ENCODE data around the gene GADD45GIP1. TPM values are rescaled to one million over a fixed set of nuclear protein-coding genes. Genes with fewer than 3 reads are reported as not detected.
A peak's percentile ranks its signal among the peaks of the same experiment; 100 is the strongest.

The GADD45GIP1 gene
- polyA plus RNA-seq, 1 of the 3 experiments (the other 2 are of a cell fraction): 91.8 TPM

DNA sequence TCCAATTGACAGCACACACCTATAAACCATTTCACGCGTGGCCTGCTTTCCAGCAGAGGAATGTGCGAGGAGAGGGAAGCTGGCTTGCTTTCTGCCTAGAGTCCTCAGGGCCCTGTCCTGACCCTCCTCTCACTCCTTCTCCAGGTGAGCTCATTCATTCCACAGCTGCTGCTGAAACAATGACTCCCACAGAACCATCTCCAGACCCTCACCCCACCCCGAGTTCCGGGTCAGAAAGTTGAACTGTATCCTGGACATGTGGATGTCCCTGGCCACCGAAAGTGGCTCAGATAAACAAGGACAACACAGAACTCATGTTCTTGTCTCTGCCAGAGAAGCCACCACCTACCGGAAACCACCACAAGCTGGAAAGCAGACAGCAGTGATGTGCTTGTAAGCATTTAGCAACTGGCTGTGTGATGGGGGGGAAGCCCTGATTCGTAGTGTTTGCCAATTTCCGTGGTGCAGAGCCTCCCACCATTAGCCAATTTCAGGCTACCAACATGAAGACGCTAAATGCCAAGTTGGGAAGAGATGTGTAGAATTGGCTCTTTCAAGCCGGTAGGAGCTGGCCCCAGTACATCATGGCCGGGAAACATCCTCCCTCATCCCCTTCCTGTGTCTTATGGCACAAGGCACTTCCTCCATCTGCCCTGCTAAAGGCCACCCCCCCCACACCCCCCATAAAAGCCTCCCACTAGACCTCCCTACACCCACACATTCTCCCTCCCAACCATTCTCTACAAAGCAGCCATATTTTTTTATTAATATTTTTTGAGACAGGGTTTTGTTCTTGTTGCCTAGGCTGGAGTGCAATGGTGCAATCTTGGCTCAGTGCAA lies 43.0 kb downstream of the GADD45GIP1 start (continued):
- TF ChIP-seq, protein P1, sequence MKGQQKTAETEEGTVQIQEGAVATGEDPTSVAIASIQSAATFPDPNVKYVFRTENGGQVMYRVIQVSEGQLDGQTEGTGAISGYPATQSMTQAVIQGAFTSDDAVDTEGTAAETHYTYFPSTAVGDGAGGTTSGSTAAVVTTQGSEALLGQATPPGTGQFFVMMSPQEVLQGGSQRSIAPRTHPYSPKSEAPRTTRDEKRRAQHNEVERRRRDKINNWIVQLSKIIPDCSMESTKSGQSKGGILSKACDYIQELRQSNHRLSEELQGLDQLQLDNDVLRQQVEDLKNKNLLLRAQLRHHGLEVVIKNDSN (IDR thresholded peaks at IDR 0.05; ENCODE audit: borderline replicate concordance, low read depth): no peak
- TF ChIP-seq GATA2 (CRISPR knock-in tag; IDR thresholded peaks at IDR 0.05) (no peak), SIN3A (IDR thresholded peaks at IDR 0.05; ENCODE audit: borderline replicate concordance, low read depth, low read length) (no peak), TEAD4 (IDR thresholded peaks at IDR 0.05; ENCODE audit: borderline replicate concordance, insufficient read depth) (no peak)

DNA sequence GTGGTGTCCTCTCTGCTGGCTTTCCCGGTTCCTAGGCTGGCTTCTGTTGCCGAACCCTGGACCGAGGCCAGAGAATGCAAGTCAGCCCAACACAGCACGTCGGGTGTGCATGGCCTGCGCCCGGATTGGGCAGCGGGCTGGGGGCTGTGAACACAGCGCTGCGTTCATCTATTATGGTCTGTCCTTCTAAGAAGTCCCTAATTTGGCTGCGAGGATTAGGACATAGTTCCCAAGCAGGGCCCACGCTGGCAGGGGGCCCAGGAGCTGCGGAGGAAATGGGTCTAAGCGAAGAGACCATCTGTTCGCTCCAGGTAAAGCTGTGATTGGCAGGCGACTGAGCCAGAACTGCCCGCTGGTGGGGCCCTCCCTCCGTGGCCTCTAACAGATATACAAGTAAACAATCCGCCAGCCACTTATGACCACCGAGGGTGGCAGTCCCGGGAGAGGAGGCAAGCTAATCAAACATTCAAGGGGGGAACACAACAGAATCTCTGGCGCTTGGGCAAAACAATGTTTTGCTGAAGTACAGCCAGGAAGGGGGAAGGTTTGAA lies 43.9 kb downstream of the GADD45GIP1 start:
- CTCF ChIA-PET: interaction anchor here (1.0 to 1.9 kb wide), 7 partner anchors 11 to 153 kb away, joined by 3 to 6 read pairs (median 4); partner anchors contain the start of gene GCDH
- Histone ChIP-seq H3K4me1 (ENCODE audit: control insufficient read depth in 1 of 2, insufficient read depth in 2 of 2, low read depth in 1 of 2, low read length in 1 of 2) (peaks cover 5 to 22% of the 10 kb centered on the region in 2 experiments; a peak in 3 of 4 replicates), H2AFZ (ENCODE audit: low read depth) (peak overlapping the region; percentile 5; the same call in 1 of the 2 replicates), H3K36me3 (replicated peaks in 1 of 2; ENCODE audit: control insufficient read depth in 1 of 2, insufficient read depth in 2 of 2, low read length in 1 of 2) (no peaks in the 10 kb centered on the region), H4K20me1 (ENCODE audit: insufficient read depth) (no peaks in the 10 kb centered on the region), H3K4me3 (ENCODE audit: low read depth in 2 of 2, low read length in 1 of 2) (no peak overlapping the region), H3K27ac (ENCODE audit: low read depth in 2 of 2, low read length in 1 of 2) (peak overlapping the region in 1 of 2 experiments; percentile 78; a peak in 2 of 4 replicates), H3F3A (replicated peaks; ENCODE audit: insufficient read depth) (no peaks in the 10 kb centered on the region), H3K4me2 (no peak overlapping the region), H3K9me3 (no peaks in the 10 kb centered on the region), H3K9me2 (no peaks in the 10 kb centered on the region), H3K27me3 (ENCODE audit: insufficient read depth) (no peaks in the 10 kb centered on the region), H3K79me2 (ENCODE audit: insufficient read depth) (no peaks in the 10 kb centered on the region), H3K9ac (no peak overlapping the region)
- POLR2A ChIA-PET: interaction anchor here (0.7 to 1.7 kb wide), 10 partner anchors 11 to 42 kb away, joined by 3 to 10 read pairs (median 4); partner anchors contain the start of genes CALR, FARSA and GCDH
- TF ChIP-seq EP300 (IDR thresholded peaks at IDR 0.05; ENCODE audit: borderline replicate concordance in 1 of 2, low read depth in 1 of 2, low read length in 1 of 2): no peak
- TF ChIP-seq JUND (IDR thresholded peaks at IDR 0.05): no peak
- no peak for TF ChIP-seq YY1 (IDR thresholded peaks at IDR 0.05; ENCODE audit: low read depth)
- TF ChIP-seq, protein P2, sequence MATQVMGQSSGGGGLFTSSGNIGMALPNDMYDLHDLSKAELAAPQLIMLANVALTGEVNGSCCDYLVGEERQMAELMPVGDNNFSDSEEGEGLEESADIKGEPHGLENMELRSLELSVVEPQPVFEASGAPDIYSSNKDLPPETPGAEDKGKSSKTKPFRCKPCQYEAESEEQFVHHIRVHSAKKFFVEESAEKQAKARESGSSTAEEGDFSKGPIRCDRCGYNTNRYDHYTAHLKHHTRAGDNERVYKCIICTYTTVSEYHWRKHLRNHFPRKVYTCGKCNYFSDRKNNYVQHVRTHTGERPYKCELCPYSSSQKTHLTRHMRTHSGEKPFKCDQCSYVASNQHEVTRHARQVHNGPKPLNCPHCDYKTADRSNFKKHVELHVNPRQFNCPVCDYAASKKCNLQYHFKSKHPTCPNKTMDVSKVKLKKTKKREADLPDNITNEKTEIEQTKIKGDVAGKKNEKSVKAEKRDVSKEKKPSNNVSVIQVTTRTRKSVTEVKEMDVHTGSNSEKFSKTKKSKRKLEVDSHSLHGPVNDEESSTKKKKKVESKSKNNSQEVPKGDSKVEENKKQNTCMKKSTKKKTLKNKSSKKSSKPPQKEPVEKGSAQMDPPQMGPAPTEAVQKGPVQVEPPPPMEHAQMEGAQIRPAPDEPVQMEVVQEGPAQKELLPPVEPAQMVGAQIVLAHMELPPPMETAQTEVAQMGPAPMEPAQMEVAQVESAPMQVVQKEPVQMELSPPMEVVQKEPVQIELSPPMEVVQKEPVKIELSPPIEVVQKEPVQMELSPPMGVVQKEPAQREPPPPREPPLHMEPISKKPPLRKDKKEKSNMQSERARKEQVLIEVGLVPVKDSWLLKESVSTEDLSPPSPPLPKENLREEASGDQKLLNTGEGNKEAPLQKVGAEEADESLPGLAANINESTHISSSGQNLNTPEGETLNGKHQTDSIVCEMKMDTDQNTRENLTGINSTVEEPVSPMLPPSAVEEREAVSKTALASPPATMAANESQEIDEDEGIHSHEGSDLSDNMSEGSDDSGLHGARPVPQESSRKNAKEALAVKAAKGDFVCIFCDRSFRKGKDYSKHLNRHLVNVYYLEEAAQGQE (IDR thresholded peaks at IDR 0.05; ENCODE audit: low read depth, low read length): no peak
- no peak for TF ChIP-seq FOSL2 (IDR thresholded peaks at IDR 0.05; ENCODE audit: borderline replicate concordance, low read depth)
- TF ChIP-seq RFX5 (IDR thresholded peaks at IDR 0.05; ENCODE audit: low read length): no peak
- TF ChIP-seq POLR2AphosphoS5 (IDR thresholded peaks at IDR 0.05; ENCODE audit: low read depth, low read length): no peak
- no peak for TF ChIP-seq TCF12 (IDR thresholded peaks at IDR 0.05)
- TF ChIP-seq FOXJ3 (CRISPR knock-in tag; IDR thresholded peaks at IDR 0.05): 0 out of 2 replicates have a peak, but pooled peaks have one; percentile 18
- TF ChIP-seq, protein P3, sequence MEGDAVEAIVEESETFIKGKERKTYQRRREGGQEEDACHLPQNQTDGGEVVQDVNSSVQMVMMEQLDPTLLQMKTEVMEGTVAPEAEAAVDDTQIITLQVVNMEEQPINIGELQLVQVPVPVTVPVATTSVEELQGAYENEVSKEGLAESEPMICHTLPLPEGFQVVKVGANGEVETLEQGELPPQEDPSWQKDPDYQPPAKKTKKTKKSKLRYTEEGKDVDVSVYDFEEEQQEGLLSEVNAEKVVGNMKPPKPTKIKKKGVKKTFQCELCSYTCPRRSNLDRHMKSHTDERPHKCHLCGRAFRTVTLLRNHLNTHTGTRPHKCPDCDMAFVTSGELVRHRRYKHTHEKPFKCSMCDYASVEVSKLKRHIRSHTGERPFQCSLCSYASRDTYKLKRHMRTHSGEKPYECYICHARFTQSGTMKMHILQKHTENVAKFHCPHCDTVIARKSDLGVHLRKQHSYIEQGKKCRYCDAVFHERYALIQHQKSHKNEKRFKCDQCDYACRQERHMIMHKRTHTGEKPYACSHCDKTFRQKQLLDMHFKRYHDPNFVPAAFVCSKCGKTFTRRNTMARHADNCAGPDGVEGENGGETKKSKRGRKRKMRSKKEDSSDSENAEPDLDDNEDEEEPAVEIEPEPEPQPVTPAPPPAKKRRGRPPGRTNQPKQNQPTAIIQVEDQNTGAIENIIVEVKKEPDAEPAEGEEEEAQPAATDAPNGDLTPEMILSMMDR (IDR thresholded peaks at IDR 0.05): no peak
- peak; percentile 17; the same call in 1 of the 2 replicates for TF ChIP-seq MXI1 (IDR thresholded peaks at IDR 0.05; ENCODE audit: low read depth, low read length)
- TF ChIP-seq NFIC (IDR thresholded peaks at IDR 0.05; ENCODE audit: borderline replicate concordance): 0 out of 2 replicates have a peak, but pooled peaks have one; percentile 34
- TF ChIP-seq, protein P4, sequence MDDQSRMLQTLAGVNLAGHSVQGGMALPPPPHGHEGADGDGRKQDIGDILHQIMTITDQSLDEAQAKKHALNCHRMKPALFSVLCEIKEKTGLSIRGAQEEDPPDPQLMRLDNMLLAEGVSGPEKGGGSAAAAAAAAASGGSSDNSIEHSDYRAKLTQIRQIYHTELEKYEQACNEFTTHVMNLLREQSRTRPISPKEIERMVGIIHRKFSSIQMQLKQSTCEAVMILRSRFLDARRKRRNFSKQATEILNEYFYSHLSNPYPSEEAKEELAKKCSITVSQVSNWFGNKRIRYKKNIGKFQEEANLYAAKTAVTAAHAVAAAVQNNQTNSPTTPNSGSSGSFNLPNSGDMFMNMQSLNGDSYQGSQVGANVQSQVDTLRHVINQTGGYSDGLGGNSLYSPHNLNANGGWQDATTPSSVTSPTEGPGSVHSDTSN (IDR thresholded peaks at IDR 0.05): no peak
- TF ChIP-seq TEAD4 (IDR thresholded peaks at IDR 0.05; ENCODE audit: borderline replicate concordance, insufficient read depth): no peak
- no peak for TF ChIP-seq RAD21 (IDR thresholded peaks at IDR 0.05; ENCODE audit: low read length)
- no peak for TF ChIP-seq SIN3A (IDR thresholded peaks at IDR 0.05; ENCODE audit: borderline replicate concordance, low read depth, low read length)
- TF ChIP-seq NRF1 (IDR thresholded peaks at IDR 0.05; ENCODE audit: low read depth, low read length): no peak
- DNase-seq: peak; percentile 77
- 30% methylated on average over 20 of the region's 22 CpGs for WGBS (ENCODE audit: low lambda C conversion rate)
